HG03571 (cell line): ENCODE results near the gene CACNA1G.

ENCODE experiments used
- ATAC-seq: cut with Tn5 transposase; IDR thresholded peaks from one replicate; pipeline ENCODE4 v1.9.1; 2021; ENCODE audit not compliant: unreplicated experiment

The CACNA1G gene

GRCh38 chr17:50642722-50643656 is 82.5 kb downstream of the CACNA1G start:
- ATAC-seq: no peak

GRCh38 chr17:50645748-50646682 is 85.5 kb downstream of the CACNA1G start:
- no peak for ATAC-seq

- ATAC-seq: no peak
Observed at GRCh38 chr17:50647187-50647586, 86.7 kb downstream of the CACNA1G start.

GRCh38 chr17:50649042-50649908 is 88.8 kb downstream of the CACNA1G start:
- no peak for ATAC-seq

DNA sequence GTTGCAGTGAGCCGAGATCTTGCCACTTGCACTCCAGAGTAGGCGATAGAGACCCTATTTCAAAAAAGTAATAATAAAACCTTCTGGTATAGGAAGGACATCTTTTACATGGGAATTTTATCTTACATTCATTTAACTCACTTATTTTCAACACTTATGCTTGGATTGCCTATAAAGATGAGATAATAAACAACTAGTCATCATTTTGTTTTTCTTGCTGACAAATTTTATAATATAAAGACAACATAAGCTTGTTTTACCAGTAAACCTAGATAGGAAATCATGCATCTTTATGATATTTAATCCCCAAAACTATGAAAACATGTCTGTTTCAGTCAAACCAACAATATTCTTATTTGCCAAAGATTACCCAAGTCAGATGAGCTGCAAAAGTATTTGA is 91.1 kb downstream of the CACNA1G start:
- ATAC-seq: no peak

DNA sequence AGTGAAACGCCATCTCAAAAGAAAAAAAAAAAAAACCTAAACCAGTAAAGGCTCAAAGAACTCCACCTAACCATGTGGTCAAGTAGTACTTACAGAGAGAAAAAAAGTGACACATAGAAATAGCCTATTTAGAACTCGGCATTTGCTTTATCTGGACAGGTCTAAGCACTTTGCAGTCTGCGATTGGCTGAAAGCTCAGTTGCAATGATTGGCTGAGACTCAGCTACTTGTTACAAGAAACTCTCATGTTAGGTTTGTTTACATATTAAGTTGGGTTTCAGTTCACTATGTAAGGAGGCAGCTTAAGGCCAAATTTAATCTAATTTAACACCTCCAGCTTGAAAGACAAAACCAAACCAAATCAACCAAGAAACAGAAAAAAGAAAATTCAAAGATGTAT is 93.2 kb downstream of the CACNA1G start:
- no peak for ATAC-seq

DNA sequence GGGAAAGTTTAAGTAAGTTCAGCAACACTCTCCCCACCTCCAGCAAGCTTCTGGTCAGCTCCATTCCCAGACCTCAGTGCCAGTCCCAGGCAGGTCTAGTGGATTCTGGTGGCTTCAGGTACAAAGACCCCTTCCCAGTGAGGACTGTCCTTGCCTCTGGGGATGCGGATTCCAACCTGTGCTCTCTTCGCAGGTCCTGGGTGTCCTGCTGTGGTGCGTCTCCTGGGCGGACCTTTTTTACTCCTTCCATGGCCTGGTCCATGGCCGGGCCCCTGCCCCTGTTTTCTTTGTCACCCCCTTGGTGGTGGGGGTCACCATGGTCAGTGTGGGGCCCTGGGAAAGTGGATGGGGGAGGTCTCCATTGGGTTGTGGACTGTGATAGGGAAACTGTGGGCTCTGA is 96.0 kb downstream of the CACNA1G start:
- no peak for ATAC-seq

- ATAC-seq: no peak
Observed at GRCh38 chr17:50657054-50657453, 96.5 kb downstream of the CACNA1G start.

DNA sequence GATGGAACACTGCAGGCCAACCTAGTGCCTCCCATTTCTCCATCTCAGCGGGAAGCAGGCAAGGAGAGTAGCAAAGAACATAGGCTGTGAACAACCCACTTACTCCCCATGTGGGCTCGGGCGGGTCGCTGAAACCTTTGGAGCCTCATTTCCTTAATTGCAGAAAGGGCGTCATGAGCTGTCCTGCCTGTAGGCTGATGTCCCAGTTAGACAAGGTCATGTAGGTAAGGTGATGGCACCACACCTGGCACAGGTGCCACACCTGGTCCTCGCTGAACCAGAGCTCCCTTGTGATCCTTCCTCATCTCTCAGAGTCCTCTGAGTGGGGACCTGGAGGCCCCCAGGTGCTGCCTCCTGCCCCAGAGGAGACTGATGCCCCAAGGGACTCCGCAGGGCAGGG is 97.1 kb downstream of the CACNA1G start:
- ATAC-seq: no peak

DNA sequence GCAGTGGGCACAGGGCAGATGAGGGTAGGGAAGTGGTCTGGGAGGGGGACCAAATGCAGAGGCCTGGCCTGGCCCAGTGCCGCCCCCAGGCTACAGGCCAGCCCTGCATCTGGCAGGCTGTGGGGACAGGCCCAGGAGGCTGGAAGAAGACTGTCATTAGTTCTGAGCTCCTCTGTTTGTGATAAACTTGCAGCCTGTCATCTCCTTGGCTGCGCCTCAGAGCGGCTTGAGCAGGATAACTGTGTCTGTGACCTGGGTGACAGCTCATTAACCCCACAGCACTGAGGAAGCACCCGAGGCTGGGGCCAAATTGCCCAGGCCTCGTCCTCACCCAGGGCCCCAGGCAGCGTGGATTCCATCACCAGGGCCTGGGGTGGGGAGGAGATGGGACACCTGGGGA is 98.1 kb downstream of the CACNA1G start:
- no peak for ATAC-seq

GRCh38 chr17:50659179-50659578 is 98.7 kb downstream of the CACNA1G start:
- ATAC-seq: no peak

DNA sequence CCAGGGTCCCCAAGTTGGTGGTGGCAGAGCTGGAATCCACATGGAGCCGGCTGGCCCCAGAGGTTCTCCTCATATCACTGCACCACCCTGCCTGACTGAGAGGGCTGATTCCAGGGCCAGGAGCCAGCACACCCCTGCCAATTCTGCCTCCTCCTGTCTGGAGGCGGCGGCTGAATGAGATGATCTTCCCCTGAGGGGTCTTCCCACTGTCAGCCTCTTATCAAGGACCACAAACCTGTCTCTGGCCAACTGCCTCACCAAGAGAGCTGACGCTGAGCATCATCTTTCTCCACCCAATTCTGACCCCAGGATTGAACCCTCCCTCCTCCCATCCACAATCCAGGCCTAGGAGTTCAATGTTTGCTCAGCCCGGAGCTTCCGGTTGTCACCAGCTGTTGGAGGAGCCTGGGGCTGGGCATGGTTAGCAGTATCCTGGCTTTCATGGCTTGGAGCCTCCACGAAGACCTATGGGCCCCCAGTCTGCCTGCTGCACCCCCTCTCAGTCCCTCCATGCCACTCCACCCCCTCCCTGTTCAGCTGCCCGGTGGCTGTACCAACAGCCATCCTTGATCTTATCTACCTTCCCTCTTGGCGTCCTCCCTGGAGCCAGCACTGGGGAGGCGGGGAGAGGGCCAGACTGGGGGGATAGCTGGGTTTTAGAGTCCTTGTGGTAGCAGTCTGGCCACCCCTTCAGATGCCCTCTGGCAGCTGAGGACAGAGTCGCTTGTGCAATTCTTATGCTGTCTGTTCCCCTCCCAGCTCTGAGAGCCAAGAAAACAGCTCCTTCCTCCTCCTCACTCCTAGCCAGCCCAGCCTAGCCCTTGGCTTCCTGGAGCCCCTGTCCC is 99.7 kb downstream of the CACNA1G start:
- no peak for ATAC-seq

- no peak for ATAC-seq
Observed at GRCh38 chr17:50660887-50661345, 100.4 kb downstream of the CACNA1G start.

DNA sequence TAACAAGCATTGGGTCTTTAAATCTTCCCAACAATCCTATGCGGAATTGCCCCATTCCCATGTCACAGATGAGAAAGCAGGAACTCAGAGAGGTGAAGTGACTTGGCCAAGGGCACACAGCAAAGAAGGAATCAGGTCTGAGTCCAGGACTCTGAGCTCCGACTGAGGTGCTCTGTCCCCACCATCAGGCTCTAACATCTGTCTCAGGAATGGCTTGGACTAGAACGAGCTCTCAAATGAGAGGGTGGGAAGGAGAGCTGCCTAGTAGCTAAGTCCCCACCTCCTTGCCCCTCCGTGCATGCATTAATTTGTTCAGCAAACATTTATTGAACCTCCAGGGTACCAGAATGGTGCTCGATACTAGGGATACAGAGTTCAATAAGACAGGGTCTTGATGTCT is 100.8 kb downstream of the CACNA1G start:
- no peak for ATAC-seq

DNA sequence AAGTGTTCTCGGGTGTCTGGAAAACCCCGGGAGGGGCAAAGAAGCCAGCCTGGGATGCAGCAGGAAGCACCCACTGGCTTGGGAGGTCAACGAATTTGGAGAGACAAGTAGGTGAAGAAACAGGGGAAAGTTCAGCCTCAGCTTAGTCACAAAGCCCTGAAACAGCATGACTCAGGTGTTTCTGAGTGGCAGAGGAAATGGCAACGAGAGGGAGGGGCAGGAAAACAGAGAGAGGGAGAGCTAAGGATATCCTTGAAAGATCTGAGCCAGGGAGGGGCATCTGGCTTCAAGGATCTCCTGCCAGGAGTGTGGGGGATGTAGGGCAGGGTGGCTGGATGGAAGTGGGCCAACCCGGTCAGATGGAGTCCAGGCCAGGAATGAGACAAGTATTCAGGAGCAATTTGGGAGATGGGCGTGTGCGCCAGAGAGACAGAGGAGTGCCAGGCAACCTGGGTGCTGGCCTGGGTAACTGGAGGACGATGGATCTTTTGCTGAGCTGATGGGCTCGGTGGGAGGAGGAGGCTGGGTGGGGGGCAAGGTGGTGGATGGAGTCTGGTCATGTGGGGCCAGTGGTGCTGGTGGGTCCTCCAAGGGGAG is 101.4 kb downstream of the CACNA1G start:
- ATAC-seq: no peak

- no peak for ATAC-seq
Observed at GRCh38 chr17:50662632-50663225, 102.2 kb downstream of the CACNA1G start.

DNA sequence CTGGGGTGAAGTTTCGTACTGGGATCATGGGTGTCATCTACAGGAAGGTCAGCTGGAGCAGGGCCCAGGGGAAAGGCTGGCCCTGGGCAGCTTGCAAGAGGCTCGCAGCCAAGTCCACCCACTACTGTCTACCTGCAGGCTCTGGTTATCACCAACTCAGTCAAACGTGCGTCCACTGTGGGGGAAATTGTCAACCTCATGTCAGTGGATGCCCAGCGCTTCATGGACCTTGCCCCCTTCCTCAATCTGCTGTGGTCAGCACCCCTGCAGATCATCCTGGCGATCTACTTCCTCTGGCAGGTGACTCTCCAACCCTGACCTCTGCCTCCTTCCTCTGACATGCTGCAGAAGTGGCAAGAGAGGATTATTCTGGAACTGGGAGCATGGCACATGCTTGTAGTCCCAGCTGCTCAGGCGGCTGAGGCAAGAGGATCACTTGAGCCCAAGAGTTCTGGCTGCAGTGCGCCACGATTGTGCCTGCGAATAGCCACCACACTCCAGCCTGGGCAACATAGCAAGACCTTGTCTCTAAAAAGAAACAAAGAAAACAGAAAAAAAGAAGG is 103.4 kb downstream of the CACNA1G start:
- no peak for ATAC-seq

DNA sequence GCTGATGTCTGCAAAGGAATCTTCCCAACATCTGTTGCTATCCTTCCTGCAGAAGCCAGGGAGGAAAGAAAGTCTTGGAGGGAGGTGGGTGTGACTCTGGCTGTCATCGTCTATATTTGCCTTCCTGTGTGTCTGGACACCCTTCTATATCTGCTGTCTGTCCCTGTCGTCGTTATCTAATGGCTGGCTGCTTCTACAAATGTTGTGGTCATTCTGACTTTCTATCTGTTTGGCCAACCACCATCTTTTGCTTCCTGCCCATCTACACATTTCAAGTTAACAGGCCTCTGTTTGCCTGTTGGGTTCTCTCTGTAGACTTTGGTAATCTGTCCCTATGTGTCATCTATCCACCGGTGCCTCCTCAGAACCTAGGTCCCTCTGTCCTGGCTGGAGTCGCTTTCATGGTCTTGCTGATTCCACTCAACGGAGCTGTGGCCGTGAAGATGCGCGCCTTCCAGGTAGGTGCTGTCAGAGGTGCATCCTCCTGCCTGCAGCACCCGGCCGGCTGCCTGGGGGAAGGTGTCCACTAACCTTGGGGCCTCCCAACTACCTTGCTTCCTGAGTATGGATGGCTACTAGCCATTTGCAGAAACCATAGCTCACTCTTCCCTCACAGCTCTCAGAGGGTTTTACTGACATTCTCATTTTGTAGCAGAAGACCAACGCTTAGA is 104.4 kb downstream of the CACNA1G start:
- ATAC-seq: no peak
